HG03520 (cell line): Measurements from ENCODE around the gene CHPF.
A peak's percentile ranks its signal among the peaks of the same experiment; 100 is the strongest.

Source experiments
- ATAC-seq: cut with Tn5 transposase; IDR thresholded peaks from one replicate; pipeline ENCODE4 v1.9.1; 2021; ENCODE audit warnings: mild to moderate bottlenecking, moderate library complexity; ENCODE audit not compliant: unreplicated experiment

CHPF gene, protein sequence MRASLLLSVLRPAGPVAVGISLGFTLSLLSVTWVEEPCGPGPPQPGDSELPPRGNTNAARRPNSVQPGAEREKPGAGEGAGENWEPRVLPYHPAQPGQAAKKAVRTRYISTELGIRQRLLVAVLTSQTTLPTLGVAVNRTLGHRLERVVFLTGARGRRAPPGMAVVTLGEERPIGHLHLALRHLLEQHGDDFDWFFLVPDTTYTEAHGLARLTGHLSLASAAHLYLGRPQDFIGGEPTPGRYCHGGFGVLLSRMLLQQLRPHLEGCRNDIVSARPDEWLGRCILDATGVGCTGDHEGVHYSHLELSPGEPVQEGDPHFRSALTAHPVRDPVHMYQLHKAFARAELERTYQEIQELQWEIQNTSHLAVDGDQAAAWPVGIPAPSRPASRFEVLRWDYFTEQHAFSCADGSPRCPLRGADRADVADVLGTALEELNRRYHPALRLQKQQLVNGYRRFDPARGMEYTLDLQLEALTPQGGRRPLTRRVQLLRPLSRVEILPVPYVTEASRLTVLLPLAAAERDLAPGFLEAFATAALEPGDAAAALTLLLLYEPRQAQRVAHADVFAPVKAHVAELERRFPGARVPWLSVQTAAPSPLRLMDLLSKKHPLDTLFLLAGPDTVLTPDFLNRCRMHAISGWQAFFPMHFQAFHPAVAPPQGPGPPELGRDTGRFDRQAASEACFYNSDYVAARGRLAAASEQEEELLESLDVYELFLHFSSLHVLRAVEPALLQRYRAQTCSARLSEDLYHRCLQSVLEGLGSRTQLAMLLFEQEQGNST

DNA sequence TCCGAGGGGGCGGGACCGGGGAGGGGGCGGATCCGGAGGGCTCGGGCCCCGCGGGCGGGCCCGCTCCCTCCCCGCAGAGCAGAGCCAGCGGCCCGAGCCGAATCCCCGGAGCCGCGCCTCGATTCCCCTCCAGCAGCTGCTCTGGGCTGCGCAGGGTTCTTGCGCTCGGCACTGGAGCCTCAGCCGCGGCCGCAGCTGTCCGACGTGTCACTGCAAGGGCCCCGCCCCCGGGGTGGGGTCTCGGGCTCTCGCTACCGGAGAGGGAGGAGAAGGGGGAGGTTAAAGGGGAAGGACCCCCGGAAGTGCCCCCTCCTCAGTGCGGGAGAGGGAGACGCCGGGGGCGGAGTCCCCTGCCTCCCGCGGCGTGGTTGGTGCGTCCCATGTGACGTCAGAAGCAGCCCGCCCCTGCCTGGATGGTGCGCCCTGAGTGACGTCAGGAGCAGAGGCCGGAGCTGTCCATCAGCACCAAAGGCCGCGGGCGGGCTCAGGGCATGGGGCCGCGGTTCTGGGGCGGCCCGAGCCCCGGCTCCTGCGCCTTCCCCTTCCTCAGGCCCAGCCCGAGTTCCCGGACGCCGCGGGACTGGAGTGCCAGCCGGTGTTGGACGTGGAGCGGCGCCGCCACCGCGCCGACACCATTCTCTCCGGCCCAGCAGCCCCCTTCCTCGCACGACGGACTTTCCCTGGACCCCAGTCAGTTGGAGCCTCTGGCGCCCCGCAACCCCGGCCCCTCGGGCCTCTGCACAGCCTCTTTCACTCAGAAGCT, at the start of gene CHPF, which contains the start of gene TMEM198:
CHPF (minus strand) TSS at position 214 of the 763 bp plus-strand sequence. CDS start 271 bp downstream, outside the sequence.
TMEM198 (plus strand) TSS at position 433 of the 763 bp plus-strand sequence. CDS start 700 bp downstream, outside the sequence.
- peak; percentile 70 for ATAC-seq

DNA sequence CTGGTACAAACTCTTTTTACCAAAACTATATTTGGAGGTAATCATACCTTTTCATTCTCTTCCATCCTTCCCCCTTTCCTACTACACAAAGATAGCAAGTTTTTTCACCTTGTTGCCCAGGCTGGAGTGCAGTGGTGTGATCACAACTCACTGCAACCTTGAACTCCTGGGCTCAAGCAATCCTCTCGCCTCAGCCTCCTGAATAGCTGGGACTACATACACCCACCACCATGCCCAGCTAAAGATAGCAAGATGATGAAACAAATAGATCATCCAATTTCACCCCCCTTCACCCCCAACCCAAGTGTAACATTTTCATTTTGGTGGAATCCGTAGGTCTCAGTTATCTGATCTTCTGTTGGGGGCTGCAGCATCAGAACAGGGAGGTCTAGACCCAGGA, 49.5 kb upstream of the CHPF start:
- ATAC-seq: no peak

DNA sequence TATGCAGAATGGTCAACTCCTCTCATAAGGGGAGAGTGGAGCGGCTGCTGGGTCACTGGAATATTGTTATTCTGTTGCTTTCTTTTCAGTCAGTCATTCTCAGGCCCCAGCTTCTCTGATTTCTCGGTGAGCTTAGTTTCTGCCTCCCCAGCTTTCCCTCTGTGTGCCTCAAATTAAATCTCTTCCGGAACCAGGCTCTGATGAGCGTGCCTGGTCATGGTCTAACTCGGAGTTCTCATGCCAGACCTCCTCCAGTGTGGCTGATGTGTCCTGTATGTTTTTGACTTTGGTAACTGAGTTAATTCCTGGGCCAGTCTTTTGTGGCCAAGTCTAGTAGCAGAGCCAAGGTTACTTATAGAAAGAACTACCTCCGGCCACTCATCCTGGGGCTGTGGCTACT, 49.1 kb upstream of the CHPF start:
- ATAC-seq: no peak

DNA sequence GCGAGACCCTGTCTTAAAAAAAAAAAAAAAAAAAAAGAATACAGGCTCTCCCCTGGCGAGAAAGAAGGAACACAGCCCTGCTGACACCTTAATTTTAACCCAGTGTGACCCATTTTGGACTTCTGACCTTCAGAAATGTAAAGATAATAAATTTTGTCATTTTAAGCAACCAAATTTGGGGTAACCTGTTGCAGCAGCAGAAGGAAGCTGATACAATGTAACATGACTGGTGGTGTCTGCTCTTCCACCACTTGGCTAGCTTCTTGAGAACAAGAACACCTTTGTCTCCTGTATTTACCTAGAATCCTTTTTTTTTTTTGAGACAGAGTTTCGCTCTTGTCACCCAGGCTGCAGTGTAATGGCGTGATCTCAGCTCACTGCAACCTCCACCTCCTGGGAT, 47.5 kb upstream of the CHPF start:
- no peak for ATAC-seq

DNA sequence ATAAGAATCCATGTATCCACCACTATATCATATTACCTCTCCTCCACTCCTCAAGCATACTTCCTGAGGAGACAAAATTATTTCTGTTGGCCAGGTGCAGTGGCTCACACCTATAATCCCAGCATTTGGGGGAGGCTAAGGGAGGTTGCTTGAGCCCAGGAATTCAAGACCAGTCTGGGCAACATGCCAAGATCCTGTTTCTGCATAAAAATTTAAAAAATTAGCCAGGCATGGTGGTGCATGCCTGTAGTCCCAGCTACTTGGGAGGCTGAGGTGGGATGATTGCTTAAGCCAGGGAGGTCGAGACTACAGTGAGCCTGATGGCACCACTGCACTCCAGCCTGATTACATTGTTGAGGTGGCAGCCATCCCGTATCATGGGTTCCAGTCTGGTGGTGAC, 37.7 kb upstream of the CHPF start:
- no peak for ATAC-seq

DNA sequence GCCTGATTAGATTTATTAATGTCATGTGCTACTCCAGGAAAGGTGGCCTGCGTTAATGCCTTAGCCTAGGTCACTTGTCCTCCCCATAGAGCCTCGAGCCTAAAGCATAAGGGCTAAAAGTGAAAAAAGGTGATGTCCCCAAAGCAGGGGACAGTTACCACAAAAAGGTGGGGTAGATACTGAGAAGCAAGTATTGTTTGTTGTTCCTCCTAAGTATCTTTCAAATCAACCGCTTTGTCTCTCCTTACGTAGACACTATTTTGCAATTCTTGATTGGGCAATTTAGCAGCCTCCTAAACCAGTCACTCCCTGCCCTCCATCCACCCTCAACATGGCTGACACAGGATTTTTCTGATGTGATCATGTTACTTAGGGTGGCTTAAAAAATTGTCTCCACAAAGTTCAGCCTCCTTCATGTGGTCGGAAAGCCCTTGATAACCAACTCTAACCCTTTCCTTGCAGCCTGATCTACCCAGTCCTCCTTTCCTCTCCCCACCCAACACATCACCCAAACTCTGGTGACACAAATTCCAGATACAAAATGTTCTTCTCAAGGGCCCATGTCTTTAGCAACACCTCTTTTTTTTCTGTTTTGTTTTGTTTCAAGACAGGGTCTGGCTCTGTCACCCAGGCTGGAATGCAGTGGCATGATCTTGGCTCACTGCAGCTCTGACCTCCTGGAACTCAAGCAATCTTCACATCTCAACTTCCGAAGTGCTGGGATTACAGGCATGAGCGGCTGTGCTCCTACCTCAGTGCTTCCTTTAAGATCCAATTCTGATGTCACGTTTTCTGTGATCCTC, 35.4 kb upstream of the CHPF start:
- no peak for ATAC-seq

DNA sequence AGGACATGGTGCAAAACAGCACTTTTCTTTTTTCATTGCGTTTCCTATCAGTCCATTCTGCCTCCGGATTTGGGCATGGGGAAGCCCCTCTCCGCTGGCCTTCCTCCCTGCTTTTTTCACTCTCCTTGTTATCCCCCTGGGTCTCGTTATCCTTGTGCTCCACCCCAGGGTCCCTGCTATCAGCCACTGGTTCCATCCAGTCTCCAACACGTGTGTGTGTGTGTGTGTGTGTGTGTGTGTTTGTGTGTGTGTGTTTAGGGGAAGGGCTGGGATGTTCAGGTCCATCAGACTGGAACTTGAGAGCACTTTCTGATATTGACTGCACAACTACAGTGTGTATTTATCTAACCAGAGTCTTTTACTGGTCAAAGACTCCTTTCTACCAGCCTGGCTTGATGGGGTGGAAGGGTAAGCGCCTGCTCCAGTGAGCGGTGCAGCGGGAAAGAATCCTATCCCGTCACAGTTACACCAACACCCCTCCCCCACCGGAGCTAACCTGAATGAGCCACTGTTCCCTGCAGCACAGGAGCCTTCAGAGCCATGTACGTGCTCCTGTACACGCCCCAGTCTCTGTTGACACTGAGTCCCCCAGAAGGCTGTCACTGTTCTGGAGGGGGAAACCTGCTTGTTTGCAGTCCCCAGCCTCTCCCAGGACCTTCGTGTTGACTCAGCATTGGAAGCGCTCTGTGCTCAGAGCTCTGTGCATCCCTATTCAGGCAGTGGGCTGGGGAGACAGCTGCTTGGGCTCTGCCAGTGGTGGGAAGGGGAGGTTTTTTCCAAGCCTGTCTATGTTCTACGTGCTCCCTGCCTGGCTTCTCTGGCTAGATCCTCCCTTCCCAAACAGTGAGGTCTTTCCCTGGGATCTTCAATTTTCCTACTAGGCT, 33.1 kb upstream of the CHPF start:
- ATAC-seq: no peak

DNA sequence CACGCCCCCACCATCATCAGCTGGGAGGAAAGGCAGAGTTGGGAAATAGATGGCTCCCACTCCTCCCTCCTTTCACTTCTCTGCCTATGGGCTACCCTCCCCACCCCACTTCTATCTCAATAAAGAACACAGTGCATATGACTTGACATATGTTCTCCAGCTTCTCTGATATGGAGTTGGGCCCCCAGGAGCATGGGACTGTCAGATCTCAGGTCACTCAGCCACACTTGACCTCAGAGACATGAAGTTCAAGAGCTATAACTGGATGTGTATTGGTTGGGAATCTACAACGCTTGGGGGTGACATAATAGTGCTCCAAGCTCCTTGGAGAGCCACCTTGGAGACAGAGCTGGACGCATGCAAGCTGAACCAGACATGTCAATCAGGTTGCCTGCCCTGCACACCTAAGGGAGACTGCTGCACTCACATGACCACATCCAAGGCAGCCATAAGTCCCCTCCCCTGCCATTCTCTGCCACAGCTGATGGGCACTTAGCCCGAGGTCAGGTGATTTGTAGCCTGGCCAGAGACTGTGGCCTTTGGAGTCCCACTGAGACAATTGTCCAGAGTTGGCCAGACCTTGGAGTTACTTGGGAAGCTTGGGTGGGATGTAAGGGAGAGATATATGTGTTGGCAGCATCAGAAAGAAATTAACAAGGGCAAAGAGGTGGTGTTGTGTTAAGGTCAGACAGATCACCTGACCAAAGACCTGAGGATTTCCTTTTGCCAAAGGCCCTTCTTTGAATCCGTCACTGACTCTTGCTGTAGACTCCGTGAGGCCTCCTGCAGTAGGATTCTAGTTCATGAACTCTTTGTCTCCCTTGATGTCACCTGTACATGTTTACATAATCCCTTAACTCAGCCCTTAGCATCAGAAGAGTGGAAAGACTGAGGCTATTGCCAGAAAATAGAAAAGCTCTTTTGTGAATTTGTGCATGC, 32.2 kb upstream of the CHPF start:
- ATAC-seq: no peak

DNA sequence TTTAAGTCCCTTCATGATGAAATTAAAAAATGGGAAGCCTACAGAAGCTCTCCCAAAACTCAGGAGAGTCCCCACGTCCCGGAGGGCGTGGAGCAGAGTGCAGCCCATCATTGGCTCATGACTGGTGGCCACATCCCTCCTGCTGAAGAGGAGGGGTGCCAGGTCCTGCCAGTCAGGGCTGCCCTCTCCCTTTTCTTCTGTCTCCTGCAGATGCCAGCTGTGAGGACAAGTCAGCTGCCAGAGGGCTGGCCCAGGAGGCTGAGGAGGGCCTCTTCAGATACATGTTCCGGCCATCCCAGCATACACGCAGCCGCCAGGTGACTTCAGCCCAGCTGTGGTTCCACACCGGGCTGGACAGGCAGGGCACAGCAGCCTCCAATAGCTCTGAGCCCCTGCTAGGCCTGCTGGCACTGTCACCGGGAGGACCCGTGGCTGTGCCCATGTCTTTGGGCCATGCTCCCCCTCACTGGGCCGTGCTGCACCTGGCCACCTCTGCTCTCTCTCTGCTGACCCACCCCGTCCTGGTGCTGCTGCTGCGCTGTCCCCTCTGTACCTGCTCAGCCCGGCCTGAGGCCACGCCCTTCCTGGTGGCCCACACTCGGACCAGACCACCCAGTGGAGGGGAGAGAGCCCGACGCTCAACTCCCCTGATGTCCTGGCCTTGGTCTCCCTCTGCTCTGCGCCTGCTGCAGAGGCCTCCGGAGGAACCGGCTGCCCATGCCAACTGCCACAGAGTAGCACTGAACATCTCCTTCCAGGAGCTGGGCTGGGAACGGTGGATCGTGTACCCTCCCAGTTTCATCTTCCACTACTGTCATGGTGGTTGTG, 31.1 kb upstream of the CHPF start:
- ATAC-seq: no peak

DNA sequence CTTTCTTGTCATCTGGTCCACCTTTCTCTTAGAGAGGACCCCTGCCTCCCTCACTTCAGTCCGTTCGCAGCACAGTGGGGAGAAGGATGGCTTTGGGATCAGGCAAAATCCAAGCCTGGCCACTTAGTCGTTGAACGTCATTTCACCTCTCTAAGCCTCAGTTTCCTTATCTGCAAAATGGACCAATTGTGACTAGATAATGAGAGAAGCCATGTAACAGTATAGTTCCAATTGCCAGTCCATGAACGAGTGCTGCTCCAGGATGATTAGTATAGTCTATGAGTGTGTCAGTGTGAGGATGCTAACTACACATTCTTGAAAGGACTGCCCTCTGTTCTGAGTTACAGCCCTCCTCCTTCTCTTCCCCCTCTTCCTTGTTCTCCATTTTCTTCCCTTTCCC, 29.6 kb upstream of the CHPF start:
- no peak for ATAC-seq

DNA sequence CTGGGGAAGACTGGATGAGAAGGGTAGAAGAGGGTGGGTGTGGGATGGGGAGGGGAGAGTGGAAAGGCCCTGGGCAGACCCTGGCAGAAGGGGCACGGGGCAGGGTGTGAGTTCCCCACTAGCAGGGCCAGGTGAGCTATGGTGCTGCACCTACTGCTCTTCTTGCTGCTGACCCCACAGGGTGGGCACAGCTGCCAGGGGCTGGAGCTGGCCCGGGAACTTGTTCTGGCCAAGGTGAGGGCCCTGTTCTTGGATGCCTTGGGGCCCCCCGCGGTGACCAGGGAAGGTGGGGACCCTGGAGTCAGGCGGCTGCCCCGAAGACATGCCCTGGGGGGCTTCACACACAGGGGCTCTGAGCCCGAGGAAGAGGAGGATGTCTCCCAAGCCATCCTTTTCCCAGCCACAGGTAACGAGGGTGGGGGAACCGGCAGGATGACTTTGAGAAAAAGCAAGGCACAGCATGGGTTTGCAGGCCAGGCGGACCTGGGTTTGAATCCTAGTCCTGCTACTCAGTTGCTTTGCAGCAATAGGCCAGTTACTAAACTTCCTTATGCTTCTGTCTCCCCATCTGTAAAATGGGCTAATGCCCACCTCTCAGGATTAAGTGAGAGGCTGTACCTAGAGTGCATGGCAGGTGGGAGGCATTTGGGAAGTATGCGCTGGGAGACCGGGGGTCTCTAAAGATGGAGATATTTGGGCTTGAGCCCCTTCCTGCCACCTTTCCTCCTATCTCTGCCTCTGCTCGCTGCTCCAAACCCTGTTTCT, 28.8 kb upstream of the CHPF start, which contains the start of gene INHA:
INHA (plus strand) TSS at position 74 of the 765 bp plus-strand sequence; CDS start at position 139, 65 bp downstream.
- no peak for ATAC-seq

DNA sequence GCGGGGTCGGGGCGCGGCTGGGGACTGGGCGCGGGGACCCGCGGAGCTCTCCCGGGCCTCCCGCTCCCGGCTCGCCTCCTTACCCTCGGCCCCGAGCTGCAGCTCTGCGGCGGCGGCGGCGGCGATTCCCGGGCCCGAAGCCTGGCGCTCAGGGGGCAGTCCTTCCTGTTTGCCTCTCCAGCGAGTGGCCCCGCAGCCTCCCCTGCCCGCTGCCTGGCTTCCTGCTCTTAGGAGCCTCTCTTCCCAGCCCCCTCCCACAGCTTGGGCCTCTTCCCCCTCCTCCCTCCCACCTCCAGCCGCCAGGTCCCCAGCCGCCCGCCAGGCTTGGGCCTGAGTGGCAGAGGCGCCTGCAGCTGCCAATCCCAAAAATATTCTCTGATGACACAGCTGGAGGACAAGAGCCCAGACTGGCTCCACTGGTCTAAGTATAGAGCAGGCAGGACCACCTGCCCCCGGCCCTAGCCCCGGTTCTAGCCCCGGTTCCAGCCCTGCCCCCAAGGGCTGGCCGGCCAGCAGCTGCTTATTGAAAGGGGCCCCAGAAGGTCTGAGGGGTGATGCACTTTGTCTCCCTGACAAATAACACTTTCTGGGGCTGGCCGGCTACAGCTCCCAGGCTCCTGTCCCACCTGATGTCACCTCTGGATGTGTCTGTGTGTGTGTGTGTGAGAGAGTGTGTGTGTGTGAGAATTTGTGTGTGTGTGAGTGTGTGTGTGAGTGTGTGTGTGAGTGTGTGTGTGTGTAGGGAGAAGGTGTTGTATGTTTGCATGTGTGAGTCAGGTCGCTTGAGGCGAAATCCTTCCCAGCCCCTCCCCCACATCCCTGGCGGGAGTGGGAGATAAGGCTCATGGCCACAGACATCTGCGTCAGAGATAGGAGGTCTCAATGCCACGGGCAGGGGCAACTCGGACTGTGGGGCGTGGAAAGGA, 28.0 kb upstream of the CHPF start, which contains the start of gene OBSL1:
OBSL1 (minus strand) TSS at position 229 of the 926 bp plus-strand sequence. CDS start 307 bp downstream, outside the sequence.
- ATAC-seq: no peak

DNA sequence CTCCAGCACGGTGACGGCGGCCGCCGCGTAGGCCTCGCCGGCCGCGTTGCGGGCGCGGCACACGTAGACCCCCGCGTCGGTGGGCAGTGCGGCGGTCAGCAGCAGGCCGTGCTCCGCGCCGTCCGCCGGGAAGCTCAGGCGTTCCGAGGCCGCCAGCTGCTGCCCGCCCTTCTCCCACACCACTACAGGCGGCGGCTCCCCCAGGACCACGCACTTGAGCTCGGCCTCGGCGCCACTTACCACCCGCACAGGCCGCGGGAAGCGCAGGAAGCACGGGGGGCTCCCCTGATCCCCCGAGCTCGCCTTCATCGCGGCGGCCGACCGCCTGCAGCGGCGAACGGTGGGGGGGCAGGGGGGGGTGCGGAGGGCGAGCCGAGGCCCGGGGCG, 27.3 kb upstream of the CHPF start:
- ATAC-seq: no peak

DNA sequence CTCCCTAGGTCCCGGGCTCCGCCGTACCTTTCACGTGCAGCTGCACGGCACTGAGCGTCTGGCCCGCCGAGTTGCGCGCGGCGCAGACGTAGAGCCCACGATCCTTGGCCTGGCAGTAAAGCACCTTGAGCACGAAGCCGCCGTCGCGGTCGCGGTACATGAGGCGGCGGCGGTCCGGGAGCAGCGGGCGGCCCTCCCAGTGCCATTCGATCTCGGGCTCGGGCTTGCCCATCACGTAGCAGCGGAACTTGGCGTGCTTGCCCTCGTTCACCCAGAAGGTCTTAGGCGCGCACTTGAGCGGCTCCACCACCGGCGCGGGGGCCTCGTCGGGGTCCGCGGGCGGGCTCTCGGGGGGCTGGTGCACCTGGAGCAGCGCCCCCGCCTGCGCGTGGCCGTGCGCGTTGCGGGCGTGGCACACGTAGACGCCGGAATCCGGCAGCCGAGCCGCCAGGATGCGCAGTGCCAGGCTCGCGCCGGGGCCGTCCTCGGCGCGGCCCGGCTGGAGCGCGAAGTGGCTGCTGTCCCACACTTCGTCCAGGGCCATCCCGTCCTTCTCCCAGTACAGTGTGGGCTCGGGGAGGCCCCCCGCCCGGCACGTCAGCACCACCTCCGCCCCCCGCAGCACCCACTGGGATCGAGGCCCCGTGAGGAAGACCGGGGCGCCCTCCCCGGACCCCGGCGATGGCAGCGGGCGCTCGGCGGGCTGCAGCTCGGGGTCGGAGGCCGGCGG, 26.8 kb upstream of the CHPF start:
- no peak for ATAC-seq

DNA sequence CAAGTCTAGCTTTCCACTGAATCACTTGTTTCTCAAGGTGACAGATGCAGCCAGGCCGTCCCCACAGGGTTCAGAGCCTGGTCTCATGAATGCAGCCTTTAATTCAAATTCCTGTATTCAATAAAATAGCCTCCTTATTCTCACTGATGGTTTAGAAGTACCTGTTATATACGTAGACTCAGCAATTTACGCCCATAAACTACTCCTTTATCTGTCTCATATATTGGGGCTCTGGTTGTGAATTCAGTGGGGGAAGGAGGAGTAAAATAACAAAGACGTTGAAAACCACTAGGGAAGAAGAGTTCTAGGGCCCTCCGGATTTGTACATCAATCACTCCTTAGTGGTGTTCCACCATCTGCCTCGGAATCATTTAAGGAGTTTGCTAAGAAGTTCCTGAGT, 26.0 kb upstream of the CHPF start:
- ATAC-seq: no peak
